Measurements from ENCODE around the gene NMB.
"Not testable (repeated sequence)": the region's sequence is repeated elsewhere in the genome, so short reads cannot be mapped to it uniquely, and the experiment has no call there.

NMB gene

GRCh38 chr15:84690342-84690741 is 32.3 kb upstream of the NMB start:
- H3K4me3 ChIP-seq (ENCODE audit: control insufficient read depth, low read depth, low read length) = no peak overlapping the region
- TF ChIP-seq CTCF (IDR thresholded peaks at IDR 0.05; ENCODE audit: control insufficient read depth, insufficient read depth, low read depth, low read length, missing control alignments) = no peak
- DNase-seq (ENCODE audit: low read depth) = no peak

- no peak for DNase-seq (ENCODE audit: low read depth)
Measured at GRCh38 chr15:84689858-84690257, 31.9 kb upstream of the NMB start.

GRCh38 chr15:84686446-84686845 is 28.4 kb upstream of the NMB start:
- not testable (repeated sequence) for DNase-seq (ENCODE audit: low read depth); H3K4me3 ChIP-seq (ENCODE audit: control insufficient read depth, low read depth, low read length)

More at GRCh38 chr15:84689858-84690257, 31.9 kb upstream of the NMB start:
- no peak for TF ChIP-seq CTCF (IDR thresholded peaks at IDR 0.05; ENCODE audit: control insufficient read depth, insufficient read depth, low read depth, low read length, missing control alignments)
- no peak overlapping the region for H3K4me3 ChIP-seq (ENCODE audit: control insufficient read depth, low read depth, low read length)

GRCh38 chr15:84685304-84685703 is 27.3 kb upstream of the NMB start:
- DNase-seq (ENCODE audit: low read depth) = peak; percentile 67
- TF ChIP-seq CTCF (IDR thresholded peaks at IDR 0.05; ENCODE audit: control insufficient read depth, insufficient read depth, low read depth, low read length, missing control alignments) = no peak
- H3K4me3 ChIP-seq (ENCODE audit: control insufficient read depth, low read depth, low read length) = no peak overlapping the region

GRCh38 chr15:84684092-84684491 is 26.1 kb upstream of the NMB start:
- H3K4me3 ChIP-seq (ENCODE audit: control insufficient read depth, low read depth, low read length) = no peak overlapping the region
- no peak for DNase-seq (ENCODE audit: low read depth)
- no peak for TF ChIP-seq CTCF (IDR thresholded peaks at IDR 0.05; ENCODE audit: control insufficient read depth, insufficient read depth, low read depth, low read length, missing control alignments)

GRCh38 chr15:84681831-84682230 is 23.8 kb upstream of the NMB start:
- no peak for TF ChIP-seq CTCF (IDR thresholded peaks at IDR 0.05; ENCODE audit: control insufficient read depth, insufficient read depth, low read depth, low read length, missing control alignments)
- DNase-seq (ENCODE audit: low read depth) = no peak
- no peak overlapping the region for H3K4me3 ChIP-seq (ENCODE audit: control insufficient read depth, low read depth, low read length)

GRCh38 chr15:84671211-84671610 is 13.2 kb upstream of the NMB start:
- H3K4me3 ChIP-seq (ENCODE audit: control insufficient read depth, low read depth, low read length) = no peak overlapping the region
- TF ChIP-seq CTCF (IDR thresholded peaks at IDR 0.05; ENCODE audit: control insufficient read depth, insufficient read depth, low read depth, low read length, missing control alignments) = no peak
- peak; percentile 80 for DNase-seq (ENCODE audit: low read depth)

All from AG09309 (cell line).